HAP-1 (cell line): ENCODE results near the gene HIP1.
A peak's percentile ranks its signal among the peaks of the same experiment; 100 is the strongest.
"Not testable (repeated sequence)": the region's sequence is repeated elsewhere in the genome, so short reads cannot be mapped to it uniquely, and the experiment has no call there.

ENCODE experiments used
- DNase-seq, 2 experiments: peaks; one replicate each; pipeline ENCODE4 v3.0.0-alpha.2; 2016 to 2020; ENCODE audit warnings: low spot score in 2 of 2
- H3K27me3 ChIP-seq: fragments of 250-450 bp; sonication (Bioruptor Pico); 2 replicates; pipeline ENCODE4 v1.5.1; 2020; ENCODE audit warnings: low read depth, mild to moderate bottlenecking, moderate library complexity
- H3K36me3 ChIP-seq: fragments of 250-450 bp; sonication (Bioruptor Pico); replicated peaks from 2 replicates; pipeline ENCODE4 v1.5.1; 2020; ENCODE audit warnings: mild to moderate bottlenecking
- H3K4me1 ChIP-seq: fragments of 250-450 bp; sonication (Bioruptor Pico); 2 replicates; pipeline ENCODE4 v1.5.1; 2020; ENCODE audit warnings: mild to moderate bottlenecking
- H3K4me3 ChIP-seq: fragments of 250-450 bp; sonication (Bioruptor Pico); 2 replicates; pipeline ENCODE4 v1.5.1; 2020; ENCODE audit warnings: mild to moderate bottlenecking, moderate library complexity
- H3K9me3 ChIP-seq: fragments of 250-450 bp; sonication (Bioruptor Pico); 2 replicates; pipeline ENCODE4 v1.5.1; 2020; ENCODE audit warnings: mild to moderate bottlenecking, moderate library complexity
- in situ Hi-C: fragments of 300-500 bp; cut with MboI; formaldehyde crosslinking; loops from 3 replicates; pipeline ENCODE4 v1.14.3; 2020; ENCODE audit warnings: low sequenced_read_pairs, inconsistent platforms, mixed read lengths

The HIP1 gene

GRCh38 chr7:75738604-75738974 is at the start of gene HIP1:
HIP1 (minus strand) TSS chr7:75738941; CDS start chr7:75738920, 21 bp downstream.
- in situ Hi-C loops, result no loop called here
- H3K9me3 ChIP-seq, result no peaks in the 10 kb centered on the region
- H3K4me1 ChIP-seq, result peaks cover 16% of the 10 kb centered on the region
- no peaks in the 10 kb centered on the region for H3K36me3 ChIP-seq
- H3K4me3 ChIP-seq, result peak within 1 kb of the TSS; percentile 92
- H3K27me3 ChIP-seq, result no peaks in the 10 kb centered on the region
- no peak for DNase-seq

GRCh38 chr7:75788154-75788847 is 49.6 kb upstream of the HIP1 start:
- H3K36me3 ChIP-seq, H3K27me3 ChIP-seq, in situ Hi-C loops, H3K4me3 ChIP-seq, H3K4me1 ChIP-seq, DNase-seq, H3K9me3 ChIP-seq: not testable (repeated sequence)

- H3K4me3 ChIP-seq, DNase-seq, in situ Hi-C loops: not testable (repeated sequence)
Measured at GRCh38 chr7:75783058-75783457, 44.3 kb upstream of the HIP1 start.

GRCh38 chr7:75780647-75781273 is 42.0 kb upstream of the HIP1 start:
- H3K27me3 ChIP-seq, H3K9me3 ChIP-seq, in situ Hi-C loops, DNase-seq, H3K4me1 ChIP-seq, H3K4me3 ChIP-seq, H3K36me3 ChIP-seq: not testable (repeated sequence)

More at GRCh38 chr7:75783058-75783457, 44.3 kb upstream of the HIP1 start:
- H3K4me1 ChIP-seq, H3K27me3 ChIP-seq, H3K9me3 ChIP-seq, H3K36me3 ChIP-seq: not testable (repeated sequence)

GRCh38 chr7:75779516-75779915 is 40.8 kb upstream of the HIP1 start:
- H3K36me3 ChIP-seq, H3K27me3 ChIP-seq, H3K9me3 ChIP-seq, in situ Hi-C loops, DNase-seq, H3K4me3 ChIP-seq, H3K4me1 ChIP-seq: not testable (repeated sequence)

GRCh38 chr7:75779035-75779434 is 40.3 kb upstream of the HIP1 start:
- H3K4me1 ChIP-seq, H3K9me3 ChIP-seq, H3K36me3 ChIP-seq, in situ Hi-C loops, DNase-seq, H3K27me3 ChIP-seq, H3K4me3 ChIP-seq: not testable (repeated sequence)

- in situ Hi-C loops, result no loop called here
- Histone ChIP-seq H3K27me3 (no peaks in the 10 kb centered on the region), H3K4me3 (no peak overlapping the region), H3K4me1 (peaks cover 11% of the 10 kb centered on the region), H3K36me3 (no peaks in the 10 kb centered on the region), H3K9me3 (no peaks in the 10 kb centered on the region)
- DNase-seq, result no peak
Measured at GRCh38 chr7:75776295-75776971, 37.7 kb upstream of the HIP1 start.

- DNase-seq, H3K9me3 ChIP-seq, H3K27me3 ChIP-seq, H3K4me3 ChIP-seq, H3K36me3 ChIP-seq: not testable (repeated sequence)
- in situ Hi-C loops, result loop anchor here (25.0 kb wide), 1 partner anchor 712 kb away; the partner anchor contains the start of gene RCC1L
- peaks cover 11% of the 10 kb centered on the region for H3K4me1 ChIP-seq
Measured at GRCh38 chr7:75773958-75774357, 35.2 kb upstream of the HIP1 start.

GRCh38 chr7:75772081-75773077 is 33.6 kb upstream of the HIP1 start, which contains the start of gene CCL26:
CCL26 (minus strand) TSS chr7:75772211; CDS start chr7:75772176, 35 bp downstream.
- no peak within 1 kb of the TSS for H3K4me3 ChIP-seq
- H3K27me3 ChIP-seq, result no peaks in the 10 kb centered on the region
- in situ Hi-C loops, result loop anchor here (25.0 kb wide), 1 partner anchor 710 kb away; the partner anchor contains the start of gene RCC1L
- H3K9me3 ChIP-seq, result no peaks in the 10 kb centered on the region
- H3K36me3 ChIP-seq, result no peaks in the 10 kb centered on the region
- H3K4me1 ChIP-seq, result peaks cover 11% of the 10 kb centered on the region
- peak; percentile 57 to 72 for DNase-seq

GRCh38 chr7:75771224-75771623 is 32.5 kb upstream of the HIP1 start:
- Histone ChIP-seq H3K27me3 (no peaks in the 10 kb centered on the region), H3K36me3 (no peaks in the 10 kb centered on the region), H3K4me1 (peaks cover 13% of the 10 kb centered on the region), H3K9me3 (no peaks in the 10 kb centered on the region), H3K4me3 (no peak overlapping the region)
- no peak for DNase-seq
- in situ Hi-C loops, result loop anchor here (25.0 kb wide), 1 partner anchor 709 kb away; the partner anchor contains the start of gene RCC1L

- Histone ChIP-seq H3K9me3 (no peaks in the 10 kb centered on the region; the same call in 1 of the 2 replicates), H3K4me1 (0 out of 2 replicates have a peak, but pooled peaks cover 2% of the 10 kb centered on the region), H3K27me3 (no peaks in the 10 kb centered on the region), H3K4me3 (no peak overlapping the region), H3K36me3 (no peaks in the 10 kb centered on the region)
- in situ Hi-C loops, result loop anchor here (25.0 kb wide), 1 partner anchor 700 kb away; the partner anchor contains the start of gene RCC1L
- DNase-seq, result peak in 1 of 2 experiments; percentile 83
Measured at GRCh38 chr7:75762350-75762917, 23.7 kb upstream of the HIP1 start.

GRCh38 chr7:75761801-75762200 is 23.1 kb upstream of the HIP1 start:
- H3K4me1 ChIP-seq, H3K36me3 ChIP-seq, H3K9me3 ChIP-seq, DNase-seq, H3K4me3 ChIP-seq, H3K27me3 ChIP-seq: not testable (repeated sequence)
- in situ Hi-C loops, result loop anchor here (25.0 kb wide), 1 partner anchor 700 kb away; the partner anchor contains the start of gene RCC1L
